Large intestine (tissue), 3 donors: Measurements from ENCODE around the gene ST3GAL3. TPM values are rescaled to one million over a fixed set of nuclear protein-coding genes. Genes with fewer than 3 reads are reported as not detected.

Source experiments
- DNase-seq, 2 donors: peaks; one replicate each; pipeline versions ENCODE4 v3.0.0 to v3.0.0-alpha.2; 2013
- H3K27ac ChIP-seq: one replicate; pipeline ENCODE4 v1.5.1; 2013; ENCODE audit warnings: low read length
- H3K27me3 ChIP-seq: 2 replicates; pipeline ENCODE4 v1.6.1; 2013; ENCODE audit warnings: low read length; ENCODE audit not compliant: control insufficient read depth, insufficient read depth
- H3K36me3 ChIP-seq: 2 replicates; pipeline ENCODE4 v1.6.1; 2013; ENCODE audit warnings: low read length; ENCODE audit not compliant: control insufficient read depth, insufficient read depth
- H3K4me1 ChIP-seq: one replicate; pipeline ENCODE4 v1.6.1; 2013; ENCODE audit warnings: low read length; ENCODE audit not compliant: control insufficient read depth, insufficient read depth
- H3K4me3 ChIP-seq: one replicate; pipeline ENCODE4 v1.5.1; 2013; ENCODE audit warnings: low read length
- H3K9me3 ChIP-seq: one replicate; pipeline ENCODE4 v1.6.1; 2013; ENCODE audit warnings: mild to moderate bottlenecking, low read depth, low read length, moderate library complexity; ENCODE audit not compliant: control insufficient read depth
- WGBS: methylation state at CpG from one replicate; pipeline ENCODE4 v1.1.5; 2013; ENCODE audit warnings: low lambda C conversion rate; ENCODE audit not compliant: insufficient coverage; 5-methylcytosine and 5-hydroxymethylcytosine counted together
- polyA plus RNA-seq: library from polyadenylated mRNA; unstranded; fragments of 120-200 nt; gene quantifications from one replicate; pipeline ENCODE4 v1.2.1, GENCODE V29; 2013

The ST3GAL3 gene
- polyA plus RNA-seq, 1 donor: 7.7 TPM

GRCh38 chr1:43962324-43962723 lies 255.0 kb downstream of the ST3GAL3 start:
- Histone ChIP-seq H3K4me1 (no peaks in the 10 kb centered on the region), H3K27me3 (no peaks in the 10 kb centered on the region), H3K4me3 (no peak overlapping the region), H3K9me3 (no peaks in the 10 kb centered on the region), H3K36me3 (peaks cover 66% of the 10 kb centered on the region), H3K27ac (no peak overlapping the region)
- WGBS: 100% methylated on average over 1 of the region's 2 CpGs
- DNase-seq: no peak

GRCh38 chr1:43963006-43963405 lies 255.7 kb downstream of the ST3GAL3 start:
- Histone ChIP-seq H3K27ac (no peak overlapping the region), H3K9me3 (no peaks in the 10 kb centered on the region), H3K36me3 (peaks cover 66% of the 10 kb centered on the region), H3K4me1 (no peaks in the 10 kb centered on the region), H3K4me3 (no peak overlapping the region), H3K27me3 (no peaks in the 10 kb centered on the region)
- no peak for DNase-seq
- no CpG with 5 or more reads among the region's 3 CpGs for WGBS

GRCh38 chr1:43963890-43964289 lies 256.6 kb downstream of the ST3GAL3 start:
- 89% methylated on average over 3 of the region's 5 CpGs for WGBS
- DNase-seq: no peak
- peaks cover 59% of the 10 kb centered on the region for H3K36me3 ChIP-seq
- H3K4me1 ChIP-seq: no peaks in the 10 kb centered on the region
- H3K9me3 ChIP-seq: no peaks in the 10 kb centered on the region
- H3K4me3 ChIP-seq: no peak overlapping the region
- H3K27ac ChIP-seq: no peak overlapping the region
- no peaks in the 10 kb centered on the region for H3K27me3 ChIP-seq

- DNase-seq: no peak
- no peaks in the 10 kb centered on the region for H3K4me1 ChIP-seq
- peaks cover 48% of the 10 kb centered on the region for H3K36me3 ChIP-seq
- no peak overlapping the region for H3K27ac ChIP-seq
- no peaks in the 10 kb centered on the region for H3K9me3 ChIP-seq
- no peak overlapping the region for H3K4me3 ChIP-seq
- H3K27me3 ChIP-seq: no peaks in the 10 kb centered on the region
- WGBS: no CpG with 5 or more reads among the region's 3 CpGs
Measured at GRCh38 chr1:43965316-43965715, 258.0 kb downstream of the ST3GAL3 start.

GRCh38 chr1:43968348-43968948 lies 261.1 kb downstream of the ST3GAL3 start:
- Histone ChIP-seq H3K4me1 (no peaks in the 10 kb centered on the region), H3K27ac (no peak overlapping the region), H3K27me3 (no peaks in the 10 kb centered on the region), H3K36me3 (peaks cover 29% of the 10 kb centered on the region), H3K4me3 (no peak overlapping the region), H3K9me3 (no peaks in the 10 kb centered on the region)
- DNase-seq: peak in 1 of 2 donors; percentile 26
- WGBS: 88% methylated on average over 4 of the region's 6 CpGs

GRCh38 chr1:43969416-43969745 lies 262.0 kb downstream of the ST3GAL3 start:
- WGBS: no CpG with 5 or more reads among the region's 7 CpGs
- Histone ChIP-seq H3K36me3 (peaks cover 27% of the 10 kb centered on the region), H3K4me1 (no peaks in the 10 kb centered on the region), H3K9me3 (no peaks in the 10 kb centered on the region), H3K4me3 (peak overlapping the region; percentile 17), H3K27ac (no peak overlapping the region), H3K27me3 (no peaks in the 10 kb centered on the region)
- DNase-seq: no peak

- no peaks in the 10 kb centered on the region for H3K9me3 ChIP-seq
- no peaks in the 10 kb centered on the region for H3K27me3 ChIP-seq
- no peaks in the 10 kb centered on the region for H3K4me1 ChIP-seq
- WGBS: no CpG with 5 or more reads among the region's 47 CpGs
- DNase-seq: peak; percentile 96 to 97
- no peak within 1 kb of the TSS for H3K27ac ChIP-seq
- peaks cover 23% of the 10 kb centered on the region for H3K36me3 ChIP-seq
- peak within 1 kb of the TSS; percentile 90 for H3K4me3 ChIP-seq
Measured at GRCh38 chr1:43969746-43970466, 262.6 kb downstream of the ST3GAL3 start, which contains the start of gene DPH2. Gene DPH2 (plus strand): TSS chr1:43970010. CDS start chr1:43970176, 166 bp downstream.

- Histone ChIP-seq H3K36me3 (peaks cover 23% of the 10 kb centered on the region), H3K9me3 (no peaks in the 10 kb centered on the region), H3K4me1 (no peaks in the 10 kb centered on the region), H3K4me3 (peak overlapping the region; percentile 90), H3K27ac (no peak overlapping the region), H3K27me3 (no peaks in the 10 kb centered on the region)
- no peak for DNase-seq
- no CpG with 5 or more reads among the region's 5 CpGs for WGBS
Measured at GRCh38 chr1:43970502-43970901, 263.2 kb downstream of the ST3GAL3 start.

GRCh38 chr1:43970911-43971310 lies 263.6 kb downstream of the ST3GAL3 start:
- no peak overlapping the region for H3K4me3 ChIP-seq
- DNase-seq: no peak
- WGBS: no CpG with 5 or more reads among the region's 9 CpGs
- peaks cover 4% of the 10 kb centered on the region for H3K4me1 ChIP-seq
- no peaks in the 10 kb centered on the region for H3K27me3 ChIP-seq
- H3K27ac ChIP-seq: no peak overlapping the region
- H3K9me3 ChIP-seq: no peaks in the 10 kb centered on the region
- peaks cover 20% of the 10 kb centered on the region for H3K36me3 ChIP-seq

GRCh38 chr1:43971336-43971980 lies 264.1 kb downstream of the ST3GAL3 start:
- peaks cover 9% of the 10 kb centered on the region for H3K4me1 ChIP-seq
- no peaks in the 10 kb centered on the region for H3K9me3 ChIP-seq
- no peak overlapping the region for H3K4me3 ChIP-seq
- peaks cover 21% of the 10 kb centered on the region for H3K36me3 ChIP-seq
- DNase-seq: no peak
- H3K27ac ChIP-seq: no peak overlapping the region
- H3K27me3 ChIP-seq: no peaks in the 10 kb centered on the region
- WGBS: no CpG with 5 or more reads among the region's 17 CpGs
